ENCODE measurements around the gene POU2F1. TPM values are rescaled to one million over a fixed set of nuclear protein-coding genes. Genes with fewer than 3 reads are reported as not detected.

POU2F1 gene
- total RNA-seq, 4 donors from 2014 or later: 3.8 to 7.3 (median 4.8) TPM

GRCh38 chr1:167416506-167416905 is 195.8 kb downstream of the POU2F1 start:
- Histone ChIP-seq H3K27me3 (no peaks in the 10 kb centered on the region), H3K9me3 (no peaks in the 10 kb centered on the region), H3K27ac (no peak overlapping the region), H3K4me3 (no peak overlapping the region), H3K4me1 (no peaks in the 10 kb centered on the region), H3K36me3 (peaks cover 0 to 42% of the 10 kb centered on the region in 2 donors)
- in situ Hi-C loops (cut with MboI; ENCODE audit: low sequenced_read_pairs in 4 of 4) (no loop called here), intact Hi-C loops (cut with DNase I; ENCODE audit: low total_unique reads) (no loop called here)
- ATAC-seq (no peak), DNase-seq (no peak)
- no peak for TF ChIP-seq POLR2A (IDR thresholded peaks at IDR 0.05)
- TF ChIP-seq, protein P1, sequence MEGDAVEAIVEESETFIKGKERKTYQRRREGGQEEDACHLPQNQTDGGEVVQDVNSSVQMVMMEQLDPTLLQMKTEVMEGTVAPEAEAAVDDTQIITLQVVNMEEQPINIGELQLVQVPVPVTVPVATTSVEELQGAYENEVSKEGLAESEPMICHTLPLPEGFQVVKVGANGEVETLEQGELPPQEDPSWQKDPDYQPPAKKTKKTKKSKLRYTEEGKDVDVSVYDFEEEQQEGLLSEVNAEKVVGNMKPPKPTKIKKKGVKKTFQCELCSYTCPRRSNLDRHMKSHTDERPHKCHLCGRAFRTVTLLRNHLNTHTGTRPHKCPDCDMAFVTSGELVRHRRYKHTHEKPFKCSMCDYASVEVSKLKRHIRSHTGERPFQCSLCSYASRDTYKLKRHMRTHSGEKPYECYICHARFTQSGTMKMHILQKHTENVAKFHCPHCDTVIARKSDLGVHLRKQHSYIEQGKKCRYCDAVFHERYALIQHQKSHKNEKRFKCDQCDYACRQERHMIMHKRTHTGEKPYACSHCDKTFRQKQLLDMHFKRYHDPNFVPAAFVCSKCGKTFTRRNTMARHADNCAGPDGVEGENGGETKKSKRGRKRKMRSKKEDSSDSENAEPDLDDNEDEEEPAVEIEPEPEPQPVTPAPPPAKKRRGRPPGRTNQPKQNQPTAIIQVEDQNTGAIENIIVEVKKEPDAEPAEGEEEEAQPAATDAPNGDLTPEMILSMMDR (IDR thresholded peaks at IDR 0.05 in 4 of 5, conservative IDR thresholded peaks at IDR 0.05 in 1 of 5): no peak

- intact Hi-C loops (cut with DNase I; ENCODE audit: low total_unique reads): no loop called here
- no peaks in the 10 kb centered on the region for H3K27me3 ChIP-seq
Measured at GRCh38 chr1:167418391-167418790, 197.7 kb downstream of the POU2F1 start.

GRCh38 chr1:167419245-167419644 is 198.6 kb downstream of the POU2F1 start:
- Histone ChIP-seq H3K27me3 (no peaks in the 10 kb centered on the region), H3K4me3 (no peak overlapping the region), H3K27ac (no peak overlapping the region), H3K36me3 (peaks cover 0 to 20% of the 10 kb centered on the region in 2 donors), H3K9me3 (no peaks in the 10 kb centered on the region), H3K4me1 (no peaks in the 10 kb centered on the region)
- no peak for TF ChIP-seq POLR2A (IDR thresholded peaks at IDR 0.05)
- TF ChIP-seq, protein P1 (IDR thresholded peaks at IDR 0.05 in 4 of 5, conservative IDR thresholded peaks at IDR 0.05 in 1 of 5): no peak
- ATAC-seq: no peak
- intact Hi-C loops (cut with DNase I; ENCODE audit: low total_unique reads): no loop called here
- DNase-seq: no peak
- in situ Hi-C loops (cut with MboI; ENCODE audit: low sequenced_read_pairs in 4 of 4): no loop called here

More at GRCh38 chr1:167418391-167418790, 197.7 kb downstream of the POU2F1 start:
- Histone ChIP-seq H3K4me3 (no peak overlapping the region), H3K4me1 (no peaks in the 10 kb centered on the region), H3K9me3 (no peaks in the 10 kb centered on the region), H3K36me3 (peaks cover 0 to 24% of the 10 kb centered on the region in 2 donors), H3K27ac (no peak overlapping the region)
- in situ Hi-C loops (cut with MboI; ENCODE audit: low sequenced_read_pairs in 4 of 4): no loop called here
- DNase-seq (no peak), ATAC-seq (no peak)
- TF ChIP-seq, protein P1 (IDR thresholded peaks at IDR 0.05 in 4 of 5, conservative IDR thresholded peaks at IDR 0.05 in 1 of 5): no peak

- TF ChIP-seq POLR2A (IDR thresholded peaks at IDR 0.05): no peak
- TF ChIP-seq, protein P1 (IDR thresholded peaks at IDR 0.05 in 4 of 5, conservative IDR thresholded peaks at IDR 0.05 in 1 of 5): no peak
- no peak overlapping the region for H3K27ac ChIP-seq
- DNase-seq (no peak), ATAC-seq (no peak)
- H3K4me1 ChIP-seq: no peaks in the 10 kb centered on the region
- no peaks in the 10 kb centered on the region for H3K9me3 ChIP-seq
- in situ Hi-C loops (cut with MboI; ENCODE audit: low sequenced_read_pairs in 4 of 4): loop anchor here in 1 of 4 donors (10.0 kb wide), 1 partner anchor 64 kb away; no protein-coding TSS in a partner anchor
- no peak overlapping the region for H3K4me3 ChIP-seq
- peaks cover 0 to 10% of the 10 kb centered on the region in 2 donors for H3K36me3 ChIP-seq
- intact Hi-C loops (cut with DNase I; ENCODE audit: low total_unique reads): no loop called here
- no peaks in the 10 kb centered on the region for H3K27me3 ChIP-seq
Measured at GRCh38 chr1:167420510-167420909, 199.8 kb downstream of the POU2F1 start.
